HG03196 (cell line): ENCODE data around the gene PDE11A.

Experiments
- ATAC-seq: cut with Tn5 transposase; IDR thresholded peaks from one replicate; pipeline ENCODE4 v1.9.1; 2021; ENCODE audit not compliant: unreplicated experiment

Gene PDE11A

DNA sequence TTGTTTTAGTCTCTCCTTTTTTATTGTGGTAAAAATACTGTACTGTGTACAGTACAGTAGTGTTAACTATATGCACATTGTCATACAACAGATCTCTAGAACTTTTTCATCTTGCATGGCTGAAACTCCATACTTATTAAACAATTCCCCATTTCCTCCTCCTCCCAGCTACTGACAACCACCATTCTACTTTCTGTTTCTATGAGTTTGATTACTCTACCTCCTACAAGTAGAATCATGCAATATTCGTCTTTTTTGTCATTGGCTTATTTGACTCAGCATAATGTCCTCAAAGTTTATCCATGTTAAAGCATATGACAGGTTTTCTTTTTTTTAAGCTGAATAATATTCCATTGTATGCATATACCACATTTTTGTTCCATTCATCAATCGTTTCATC, 341.8 kb downstream of the PDE11A start:
- no peak for ATAC-seq

DNA sequence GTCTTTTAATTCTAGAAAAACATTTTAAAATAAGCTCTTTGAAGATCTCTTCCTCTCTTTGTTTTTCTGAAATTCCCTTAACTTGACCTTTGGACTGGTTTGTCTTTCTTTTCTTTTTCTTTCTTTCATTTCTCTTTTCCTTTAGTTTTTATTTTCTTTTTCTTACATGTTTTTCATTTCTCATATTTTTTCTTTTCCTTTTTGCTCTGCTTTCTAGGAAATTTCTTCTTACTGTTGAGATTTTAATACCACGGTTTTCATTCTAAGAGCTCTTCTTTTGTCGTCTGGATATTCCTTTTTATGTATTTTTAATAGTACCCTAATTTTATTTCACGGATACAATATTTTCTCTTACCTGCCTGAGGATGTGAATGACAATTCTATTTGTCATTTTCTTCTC, 342.2 kb downstream of the PDE11A start:
- no peak for ATAC-seq

DNA sequence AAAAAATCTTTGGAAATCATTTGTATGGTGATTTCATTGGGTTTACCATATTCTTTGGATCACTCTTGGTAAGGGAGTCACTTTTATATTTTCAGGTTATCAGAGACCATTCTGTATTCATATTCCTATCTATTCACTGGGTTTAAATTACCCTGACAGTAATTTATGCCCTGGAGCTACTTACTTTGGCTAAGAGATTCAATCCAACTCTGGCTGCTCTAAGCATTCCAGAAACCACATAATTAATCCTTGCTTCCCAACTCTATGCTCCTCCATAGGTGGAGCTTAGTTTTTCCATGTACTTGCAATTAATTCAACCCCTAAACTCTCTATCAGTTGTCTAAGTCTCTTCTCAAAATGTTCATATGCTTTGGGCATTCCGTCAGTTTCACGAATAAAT, 343.7 kb downstream of the PDE11A start:
- no peak for ATAC-seq

DNA sequence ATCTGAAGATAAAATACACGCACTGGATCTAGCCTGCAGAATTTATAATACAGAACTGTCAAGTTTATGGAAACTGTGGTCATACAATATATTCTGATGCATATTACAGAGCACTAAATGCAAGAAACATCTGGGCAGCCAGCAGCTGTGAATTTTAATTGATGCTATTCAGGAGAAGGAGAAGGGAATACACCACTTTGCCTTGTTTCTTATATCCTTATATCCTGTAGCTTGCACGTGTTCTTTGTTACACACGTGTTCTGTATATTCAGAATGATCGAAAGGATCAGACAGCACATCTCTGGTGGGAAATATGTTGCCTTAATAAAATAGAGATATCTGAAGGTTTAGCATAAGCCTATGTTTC, 344.2 kb downstream of the PDE11A start:
- ATAC-seq = no peak

DNA sequence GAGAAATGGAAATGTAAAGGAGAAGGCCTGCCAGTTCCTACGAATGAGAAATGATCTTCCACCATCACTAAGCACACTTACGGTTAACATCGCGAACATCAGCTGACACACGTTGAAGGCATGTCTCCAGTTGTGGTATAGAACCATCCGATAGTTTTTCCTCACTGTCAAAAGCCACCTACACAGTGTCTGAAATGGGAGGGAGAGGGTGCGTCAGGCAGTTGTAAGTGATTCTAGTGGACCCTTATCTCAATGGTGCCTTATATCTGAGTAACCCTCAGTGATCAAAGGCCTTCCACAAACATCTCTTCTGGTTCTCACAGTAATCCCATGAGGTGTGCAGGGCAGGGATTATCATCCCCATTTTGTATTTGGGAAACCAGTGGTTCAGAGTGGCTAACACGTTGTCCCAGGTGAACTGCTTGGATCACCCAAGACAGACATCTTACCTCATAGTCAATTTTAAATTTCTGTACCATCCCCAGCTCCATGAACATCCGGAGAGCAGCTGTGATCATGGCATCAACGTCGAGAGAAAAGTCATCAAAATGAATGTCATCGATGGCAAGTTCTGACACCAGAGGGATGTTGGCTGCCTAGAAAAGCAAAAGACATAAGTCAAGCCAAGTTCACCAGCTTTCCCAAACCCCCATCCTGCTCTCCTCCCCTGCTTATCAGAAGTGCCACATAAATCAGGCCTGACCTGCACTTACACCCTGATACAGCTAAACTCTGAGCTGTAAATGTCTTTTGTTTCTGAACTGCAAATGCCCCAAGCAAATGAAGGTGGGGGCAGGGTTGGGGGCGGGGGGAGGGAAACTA, 344.8 kb downstream of the PDE11A start:
- no peak for ATAC-seq

DNA sequence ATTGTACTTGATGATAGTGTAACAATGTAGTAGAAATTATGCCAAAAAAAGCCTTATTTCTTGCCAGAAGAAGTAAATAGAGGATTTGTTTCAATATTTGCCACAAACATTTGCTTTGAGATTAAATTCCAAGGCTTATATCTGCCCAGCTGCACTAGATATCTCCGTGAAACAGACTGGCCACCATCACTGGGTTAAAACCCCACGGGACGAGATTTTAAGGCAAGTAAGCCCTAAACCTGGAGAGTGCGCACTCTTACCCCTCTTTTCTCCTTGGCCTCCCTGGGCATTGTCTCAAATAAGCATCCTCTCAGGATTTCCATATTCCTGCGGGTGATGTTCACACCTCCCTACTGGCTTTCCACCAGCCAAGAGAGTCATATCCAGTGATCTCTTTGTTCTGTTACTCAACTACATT, 345.6 kb downstream of the PDE11A start:
- ATAC-seq = no peak

DNA sequence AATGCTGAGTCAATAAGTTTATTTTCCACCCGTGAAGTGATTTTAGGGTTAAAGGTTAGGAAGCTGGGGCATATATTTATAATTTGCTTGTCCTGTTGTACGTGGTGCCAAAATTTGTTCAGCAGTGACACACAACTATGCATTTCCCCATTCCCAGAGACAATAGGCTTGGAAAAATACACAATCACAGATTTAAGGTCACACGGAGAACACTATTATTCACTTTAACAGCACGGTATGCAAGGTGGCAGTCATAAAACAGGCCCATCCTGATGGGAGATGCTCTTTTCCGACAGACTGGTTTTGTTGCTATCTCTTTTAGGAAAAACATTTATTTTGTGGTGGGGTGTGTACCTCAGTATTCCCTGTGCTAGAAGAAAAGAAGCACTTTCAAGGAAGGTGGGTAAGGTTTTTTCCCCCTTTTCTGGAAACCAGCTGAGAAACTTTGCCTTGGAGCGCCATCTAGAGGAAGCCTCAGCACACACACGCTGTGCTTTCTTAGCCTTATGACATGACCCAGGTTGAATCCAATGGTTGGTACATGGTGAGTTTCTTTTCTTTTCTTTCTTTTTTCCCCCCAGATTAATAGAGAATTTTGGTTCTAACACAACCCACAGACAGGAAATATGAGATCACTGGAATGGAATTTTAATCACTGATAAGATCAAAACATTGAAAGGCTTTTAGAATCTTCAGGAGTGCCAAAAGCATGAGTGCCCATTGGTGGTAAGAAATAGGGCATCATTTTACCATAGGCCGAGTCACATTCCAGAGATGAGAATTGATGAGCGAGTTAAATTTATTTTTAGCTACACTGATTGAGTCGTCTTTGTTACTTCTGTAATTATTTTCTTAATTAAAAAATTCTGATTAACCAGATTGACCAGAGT, 347.9 kb downstream of the PDE11A start:
- ATAC-seq = no peak

DNA sequence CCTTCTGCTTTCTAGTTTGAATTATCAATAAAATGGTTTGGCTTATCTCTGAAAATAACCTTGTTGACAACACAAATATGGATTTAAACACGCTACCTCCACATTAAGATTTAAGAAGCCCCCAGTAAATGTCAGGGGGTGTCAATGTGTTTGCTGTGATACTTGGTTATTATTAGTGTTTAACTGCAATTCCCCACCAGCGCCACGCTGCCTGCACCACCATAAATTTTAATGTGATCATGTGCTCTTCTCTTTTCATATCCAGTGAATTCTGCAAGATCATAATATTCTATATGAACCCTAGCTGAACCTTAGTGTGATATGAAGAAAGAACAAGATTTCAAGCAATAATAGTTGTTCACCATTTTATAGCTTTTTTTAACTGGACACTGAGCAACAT, 349.3 kb downstream of the PDE11A start:
- ATAC-seq = no peak

DNA sequence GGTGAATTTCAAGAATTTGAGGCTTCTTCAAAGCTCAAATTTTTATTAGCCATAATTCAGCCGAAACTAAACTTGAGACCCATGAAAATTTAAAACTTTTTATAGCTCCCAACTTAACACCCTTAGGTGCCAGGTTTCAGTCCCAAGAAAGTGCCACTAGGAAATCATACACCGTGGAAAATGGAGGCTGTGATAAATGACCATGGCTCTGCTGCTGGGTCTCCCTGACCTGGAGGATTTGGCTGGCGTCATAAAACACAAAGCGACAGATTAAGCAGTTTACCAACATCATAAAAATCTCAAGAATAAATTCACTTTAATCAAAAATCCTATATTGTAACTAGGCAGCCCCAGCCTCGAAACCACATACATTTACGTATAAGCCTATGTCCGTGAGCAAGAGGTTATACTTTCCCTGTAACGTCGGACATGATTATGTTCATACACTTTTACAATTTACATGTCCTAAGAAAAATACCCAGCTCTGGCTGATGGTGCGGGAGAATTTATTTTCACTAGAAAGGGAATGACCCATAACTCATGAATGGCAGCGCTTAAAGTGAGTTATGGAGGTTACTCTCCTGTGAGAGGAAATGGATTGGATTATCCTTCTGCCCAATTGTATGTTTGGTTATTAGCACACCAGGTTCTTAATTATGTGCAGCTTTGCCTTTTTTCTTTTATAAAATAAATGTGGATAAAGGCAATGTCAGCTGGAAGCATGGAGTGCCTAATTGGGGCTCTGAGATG, 350.6 kb downstream of the PDE11A start:
- ATAC-seq = no peak

DNA sequence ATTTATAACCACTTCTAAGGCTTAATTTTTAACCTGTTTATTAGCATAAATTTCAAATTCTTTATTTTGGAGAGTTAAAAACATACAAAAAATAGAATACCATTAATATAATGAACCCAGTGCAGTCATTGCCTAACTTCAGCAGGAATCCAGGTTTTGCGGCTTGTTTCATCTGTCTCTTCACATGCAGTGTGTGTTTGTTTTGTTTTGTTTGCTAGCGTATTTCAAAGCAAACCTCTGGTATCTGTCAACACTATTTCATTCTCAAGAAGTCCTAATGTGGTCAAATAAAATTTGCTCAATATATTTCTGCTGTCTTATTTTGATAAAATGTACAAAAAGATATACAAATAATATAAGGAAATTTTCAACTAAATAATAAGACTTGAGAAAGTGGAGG, 351.5 kb downstream of the PDE11A start:
- ATAC-seq = no peak

DNA sequence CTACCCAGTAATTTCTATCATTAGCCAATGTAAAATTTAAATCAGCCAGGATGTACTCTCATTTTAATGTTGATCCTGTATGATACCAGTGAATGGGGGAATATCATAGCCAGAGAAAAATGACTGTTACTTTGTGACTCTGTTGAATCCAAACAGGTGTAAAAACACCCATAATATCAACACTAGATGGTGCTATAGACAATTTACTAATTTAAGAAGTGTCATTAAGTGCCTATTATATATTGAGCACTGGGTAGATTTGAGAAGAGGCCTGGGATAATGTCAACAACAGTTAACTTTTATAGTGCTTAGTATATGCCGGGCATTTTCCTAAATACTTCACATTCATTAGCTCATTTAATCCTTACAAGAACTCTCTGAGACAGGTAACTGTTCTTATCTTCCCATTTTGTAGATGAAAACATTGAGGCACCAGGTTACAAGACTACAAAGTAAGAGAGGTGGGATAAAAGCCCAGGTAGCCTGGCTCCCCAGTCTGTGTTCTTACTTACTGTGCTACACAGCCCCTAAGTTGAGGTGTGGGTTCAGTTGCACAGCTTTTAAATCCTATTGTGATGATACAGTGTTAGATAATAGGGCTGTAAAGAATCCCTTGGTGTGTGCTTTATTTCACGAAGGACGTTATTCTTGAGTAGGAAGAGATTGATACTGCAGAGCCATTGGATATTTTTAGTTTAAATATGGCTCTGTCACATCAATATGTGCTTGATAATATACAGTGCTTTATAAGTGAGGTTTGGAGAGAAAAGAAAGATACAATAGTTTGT, 354.6 kb downstream of the PDE11A start:
- ATAC-seq = no peak

DNA sequence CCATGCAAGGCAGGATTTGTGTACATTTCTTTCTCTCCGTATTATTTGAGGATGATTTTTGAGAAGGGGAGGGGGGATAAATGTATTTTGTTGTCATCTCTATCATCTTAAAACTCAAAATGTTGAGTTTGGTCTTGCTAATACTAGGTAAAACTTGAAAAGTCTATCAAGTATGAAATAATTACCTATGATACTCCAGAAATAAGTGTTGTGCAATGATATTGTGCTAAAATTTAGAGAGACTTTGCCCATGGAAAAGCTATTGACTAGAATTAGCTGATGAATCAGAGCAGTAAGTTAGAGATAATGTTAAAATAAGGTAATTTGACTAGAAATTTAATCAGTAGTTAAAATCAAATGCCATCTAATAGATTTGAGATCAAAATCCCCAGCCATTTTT, 356.1 kb downstream of the PDE11A start:
- no peak for ATAC-seq

DNA sequence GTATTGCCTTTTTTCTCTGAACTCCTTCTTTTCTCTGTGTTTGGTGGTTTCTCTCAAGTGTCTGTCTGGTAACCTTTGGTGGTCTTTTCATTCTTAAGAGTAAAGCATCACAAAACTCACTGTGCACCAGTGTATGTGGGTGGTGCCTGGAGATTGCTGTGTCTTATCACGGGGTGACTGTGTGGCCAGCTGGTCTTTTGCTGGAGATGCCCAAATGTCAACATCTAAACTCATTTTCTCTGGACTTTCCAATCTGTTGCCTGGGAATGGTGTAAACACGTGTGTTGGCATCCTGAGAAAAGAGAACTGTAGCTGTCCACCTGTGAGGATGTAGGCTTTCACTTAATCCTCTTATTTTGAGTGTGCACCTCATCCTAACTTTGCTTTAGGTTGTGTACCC, 356.8 kb downstream of the PDE11A start:
- no peak for ATAC-seq

DNA sequence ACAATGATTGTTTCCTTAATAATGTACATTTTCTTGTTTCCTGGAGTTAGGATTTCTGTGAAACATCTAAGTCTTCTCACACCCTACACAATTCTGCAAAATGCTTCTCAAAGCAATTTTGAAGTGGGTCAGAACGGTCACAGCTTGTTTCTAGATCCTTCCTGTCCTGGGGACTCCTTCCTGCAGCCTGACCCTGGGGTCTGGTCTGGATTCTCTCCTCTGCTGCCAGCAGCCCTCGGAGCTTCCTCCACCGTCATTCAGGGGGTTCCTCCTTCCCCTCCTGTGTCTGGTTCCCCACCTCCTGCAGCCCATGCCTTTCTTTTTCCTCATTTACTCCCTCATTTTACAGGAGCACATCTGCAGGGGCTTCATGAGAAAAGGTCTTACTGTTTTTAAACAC, 357.9 kb downstream of the PDE11A start:
- no peak for ATAC-seq

DNA sequence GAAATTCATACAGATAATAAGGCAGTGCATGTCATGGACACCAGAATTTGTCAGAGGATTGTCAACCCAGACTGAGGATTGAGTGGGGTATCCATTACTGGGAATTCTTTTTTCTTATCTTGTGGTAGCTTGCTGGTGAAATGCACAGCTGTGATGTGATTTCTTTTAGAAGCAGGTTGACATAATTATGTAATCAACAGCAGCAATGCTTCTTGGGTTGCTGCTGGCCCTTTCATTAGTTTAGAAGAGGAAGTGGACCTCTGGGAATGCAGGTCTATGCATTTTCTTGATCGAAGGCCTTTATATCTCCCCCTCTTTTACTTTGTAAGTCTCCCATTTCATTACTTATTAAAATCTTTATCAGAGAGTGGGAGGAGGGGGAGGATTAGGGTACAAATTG, 360.1 kb downstream of the PDE11A start:
- ATAC-seq = no peak

DNA sequence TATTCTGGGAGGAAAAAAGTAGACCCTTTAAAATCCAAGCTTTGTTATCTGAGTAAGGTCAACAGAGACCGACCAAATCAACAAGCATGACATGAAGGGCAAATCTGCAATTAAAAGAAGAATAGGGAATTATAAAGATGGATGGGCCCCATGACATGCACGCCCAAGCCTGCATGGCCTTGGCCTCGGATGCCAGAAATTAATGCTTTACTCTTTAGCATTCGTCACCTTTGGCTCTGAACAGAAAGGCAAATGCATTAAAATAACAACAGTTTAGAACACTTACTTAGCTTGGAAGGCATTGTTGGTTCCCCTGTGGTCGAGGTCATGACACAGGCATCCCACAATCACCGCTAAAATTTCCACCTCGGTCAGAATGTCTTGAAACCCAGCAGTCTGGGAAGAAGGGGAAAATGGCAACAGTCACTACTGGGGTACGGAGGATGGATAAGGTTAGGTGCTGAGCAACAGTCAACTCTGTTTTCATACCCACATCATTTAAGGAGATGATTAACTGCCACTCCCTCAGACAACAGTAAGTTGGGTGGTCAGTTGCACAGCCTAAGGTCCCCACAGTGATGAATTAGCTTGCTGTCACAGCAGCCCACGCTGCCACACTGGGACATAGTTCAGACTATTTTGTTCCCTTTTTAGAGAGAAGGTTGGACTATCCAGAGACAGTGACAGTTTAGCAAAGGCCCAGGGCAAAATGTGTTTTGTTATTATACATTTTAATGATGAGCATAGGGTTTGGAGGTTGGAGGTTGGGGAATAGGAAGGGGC, 360.9 kb downstream of the PDE11A start:
- ATAC-seq = no peak

DNA sequence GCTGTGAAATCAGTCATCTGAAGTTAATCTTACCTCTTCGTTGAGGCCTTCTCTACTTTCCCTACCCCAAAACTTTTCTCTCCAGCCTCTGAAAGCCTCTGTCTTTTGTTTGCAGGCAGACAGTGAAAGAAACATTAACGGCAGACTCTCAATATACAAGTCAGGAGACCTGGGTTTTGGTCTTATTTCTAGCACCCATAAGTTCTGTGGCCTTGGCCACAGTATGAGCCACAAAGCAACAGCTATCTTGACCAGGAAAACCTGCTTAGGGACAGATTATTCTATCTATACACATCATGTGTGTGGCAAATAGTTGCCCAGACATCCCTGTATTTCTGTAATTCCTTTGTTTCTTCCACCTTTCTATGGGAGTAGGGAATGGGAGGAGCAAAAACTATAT, 361.7 kb downstream of the PDE11A start:
- ATAC-seq = no peak

DNA sequence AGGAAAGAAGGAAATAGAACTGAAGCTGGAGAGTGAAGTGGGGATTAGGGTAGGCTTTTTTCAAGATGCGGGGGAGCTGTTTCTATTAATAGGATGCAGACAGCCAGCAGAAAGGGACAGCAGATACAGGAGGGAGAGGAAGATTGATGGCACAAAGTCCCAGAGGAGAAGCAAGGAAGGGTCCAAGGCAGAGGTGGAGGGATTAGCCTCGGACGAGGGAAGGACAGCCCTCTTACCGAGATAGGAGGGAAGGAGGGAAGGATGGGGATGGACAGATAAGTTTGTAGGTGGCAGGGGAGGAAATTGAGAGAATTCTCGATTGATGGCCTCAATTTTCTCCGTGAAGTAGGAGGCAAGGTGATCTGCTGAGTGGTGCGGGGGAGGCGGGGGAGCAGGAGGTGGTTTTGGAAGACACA, 362.6 kb downstream of the PDE11A start:
- ATAC-seq = no peak

DNA sequence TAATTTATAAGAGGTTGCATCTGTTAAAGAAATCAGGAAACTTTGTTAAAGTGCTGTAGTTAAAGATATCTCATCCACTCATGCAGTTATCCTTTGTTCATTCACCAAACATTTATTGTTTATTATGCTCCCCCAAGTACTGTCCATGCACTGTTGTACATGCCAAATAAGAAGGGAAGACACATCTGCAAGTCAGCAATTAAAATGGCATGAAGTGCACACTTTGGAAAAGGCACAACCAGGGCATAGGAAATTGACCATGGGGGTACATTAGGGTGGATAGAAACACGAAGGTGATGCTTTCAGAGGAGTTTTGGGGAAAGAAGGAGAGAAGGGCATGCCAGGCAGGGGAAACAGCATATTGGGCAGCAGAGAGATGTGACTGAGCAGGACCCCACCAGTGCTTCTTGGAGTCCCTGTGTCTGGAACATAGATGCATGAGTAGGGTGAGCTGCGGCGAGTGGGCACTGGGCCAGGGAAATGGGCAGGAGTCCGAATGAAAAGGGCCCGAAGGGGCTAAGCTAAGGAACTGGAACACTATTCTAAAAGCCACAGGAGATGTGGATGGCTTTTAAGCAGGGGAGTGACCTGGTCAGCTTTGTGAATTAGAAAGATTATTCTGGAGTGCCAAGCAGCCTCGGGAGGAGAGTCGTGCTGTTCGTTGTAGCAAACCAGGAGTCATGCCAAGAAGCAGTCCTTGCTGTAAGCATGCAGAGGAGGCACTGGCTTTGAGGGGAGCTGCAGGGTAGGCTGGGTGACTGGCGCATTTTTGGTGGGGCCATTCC, 363.7 kb downstream of the PDE11A start:
- ATAC-seq = no peak
